ENCODE measurements around the gene TRAPPC11.

DNA sequence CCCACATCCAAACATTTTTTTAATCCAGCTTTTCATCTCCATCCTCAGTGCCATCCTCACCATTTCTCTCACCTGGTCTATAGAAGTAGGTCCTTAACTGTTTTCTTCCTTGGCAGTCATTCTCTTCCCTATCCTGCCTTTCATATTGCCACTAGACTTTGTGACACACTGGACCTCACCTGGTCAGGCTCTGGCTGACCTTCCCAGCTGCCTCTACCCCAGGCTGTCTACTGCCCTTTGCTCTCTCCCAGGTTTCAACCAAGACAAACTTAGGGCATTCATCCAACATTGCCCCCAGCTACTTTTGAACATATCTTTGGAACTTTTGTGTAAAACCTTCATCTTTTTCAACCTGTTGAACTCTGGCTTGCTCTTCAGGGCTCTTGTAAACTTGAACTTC lies 39.8 kb downstream of the TRAPPC11 start:
- no peak for TF ChIP-seq TEAD4 (IDR thresholded peaks at IDR 0.05)
- no peak for TF ChIP-seq RAD21 (IDR thresholded peaks at IDR 0.05; ENCODE audit: low read depth)
- TF ChIP-seq ZBTB7A (IDR thresholded peaks at IDR 0.05; ENCODE audit: low read depth): no peak
- no peak for TF ChIP-seq EP300 (IDR thresholded peaks at IDR 0.05; ENCODE audit: borderline replicate concordance)
- TF ChIP-seq, protein P1, sequence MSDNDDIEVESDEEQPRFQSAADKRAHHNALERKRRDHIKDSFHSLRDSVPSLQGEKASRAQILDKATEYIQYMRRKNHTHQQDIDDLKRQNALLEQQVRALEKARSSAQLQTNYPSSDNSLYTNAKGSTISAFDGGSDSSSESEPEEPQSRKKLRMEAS (IDR thresholded peaks at IDR 0.05): no peak
- TF ChIP-seq FOXM1 (IDR thresholded peaks at IDR 0.05; ENCODE audit: borderline replicate concordance, low read depth): no peak
- TF ChIP-seq, protein P2, sequence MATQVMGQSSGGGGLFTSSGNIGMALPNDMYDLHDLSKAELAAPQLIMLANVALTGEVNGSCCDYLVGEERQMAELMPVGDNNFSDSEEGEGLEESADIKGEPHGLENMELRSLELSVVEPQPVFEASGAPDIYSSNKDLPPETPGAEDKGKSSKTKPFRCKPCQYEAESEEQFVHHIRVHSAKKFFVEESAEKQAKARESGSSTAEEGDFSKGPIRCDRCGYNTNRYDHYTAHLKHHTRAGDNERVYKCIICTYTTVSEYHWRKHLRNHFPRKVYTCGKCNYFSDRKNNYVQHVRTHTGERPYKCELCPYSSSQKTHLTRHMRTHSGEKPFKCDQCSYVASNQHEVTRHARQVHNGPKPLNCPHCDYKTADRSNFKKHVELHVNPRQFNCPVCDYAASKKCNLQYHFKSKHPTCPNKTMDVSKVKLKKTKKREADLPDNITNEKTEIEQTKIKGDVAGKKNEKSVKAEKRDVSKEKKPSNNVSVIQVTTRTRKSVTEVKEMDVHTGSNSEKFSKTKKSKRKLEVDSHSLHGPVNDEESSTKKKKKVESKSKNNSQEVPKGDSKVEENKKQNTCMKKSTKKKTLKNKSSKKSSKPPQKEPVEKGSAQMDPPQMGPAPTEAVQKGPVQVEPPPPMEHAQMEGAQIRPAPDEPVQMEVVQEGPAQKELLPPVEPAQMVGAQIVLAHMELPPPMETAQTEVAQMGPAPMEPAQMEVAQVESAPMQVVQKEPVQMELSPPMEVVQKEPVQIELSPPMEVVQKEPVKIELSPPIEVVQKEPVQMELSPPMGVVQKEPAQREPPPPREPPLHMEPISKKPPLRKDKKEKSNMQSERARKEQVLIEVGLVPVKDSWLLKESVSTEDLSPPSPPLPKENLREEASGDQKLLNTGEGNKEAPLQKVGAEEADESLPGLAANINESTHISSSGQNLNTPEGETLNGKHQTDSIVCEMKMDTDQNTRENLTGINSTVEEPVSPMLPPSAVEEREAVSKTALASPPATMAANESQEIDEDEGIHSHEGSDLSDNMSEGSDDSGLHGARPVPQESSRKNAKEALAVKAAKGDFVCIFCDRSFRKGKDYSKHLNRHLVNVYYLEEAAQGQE (IDR thresholded peaks at IDR 0.05; ENCODE audit: low read depth): no peak
